Activated CD4-positive, alpha-beta T cell treated with anti-CD3 and anti-CD28 coated beads, Interleukin-2, amount 10 ng/mL, durations not matched to agents 24 days and 14 days (primary cell): ENCODE data around the gene FAM193A. TPM values are rescaled to one million over a fixed set of nuclear protein-coding genes. Genes with fewer than 3 reads are reported as not detected.
"Not testable (repeated sequence)": the region's sequence is repeated elsewhere in the genome, so short reads cannot be mapped to it uniquely, and the experiment has no call there.

Experiments
- DNase-seq: peaks from one replicate; pipeline ENCODE4 v3.0.0; 2022
- H3K27ac Mint-ChIP-seq: one replicate; pipeline ENCODE4 v1.8.0; 2022; ENCODE audit warnings: mild to moderate bottlenecking, mixed read lengths
- H3K27me3 Mint-ChIP-seq: one replicate; pipeline ENCODE4 v1.8.0; 2022; ENCODE audit warnings: mixed read lengths
- H3K36me3 Mint-ChIP-seq: one replicate; pipeline ENCODE4 v1.8.0; 2022; ENCODE audit warnings: low read depth, mild to moderate bottlenecking, mixed read lengths
- H3K4me1 Mint-ChIP-seq: one replicate; pipeline ENCODE4 v1.8.0; 2021; ENCODE audit warnings: mixed read lengths
- H3K4me3 Mint-ChIP-seq: one replicate; pipeline ENCODE4 v1.8.0; 2022; ENCODE audit warnings: mild to moderate bottlenecking, moderate library complexity, mixed read lengths
- H3K9me3 Mint-ChIP-seq: one replicate; pipeline ENCODE4 v1.8.0; 2021; ENCODE audit warnings: mixed read lengths
- intact Hi-C: fragments of 100-400 bp; cut with micrococcal nuclease; formaldehyde crosslinking; loops from one replicate; pipeline ENCODE4 v1.15.1; 2023
- total RNA-seq: library from RNA; stranded (reverse); gene quantifications from 2 replicates; pipeline ENCODE4 v1.2.3, GENCODE V29; 2022

Gene FAM193A
- total RNA-seq, 1 donor from 2014 or later = 29.5 TPM

- Mint-ChIP-seq H3K4me1 (peaks cover 54% of the 10 kb centered on the region), H3K4me3 (no peak overlapping the region), H3K27me3 (no peaks in the 10 kb centered on the region), H3K27ac (no peak overlapping the region), H3K9me3 (no peaks in the 10 kb centered on the region), H3K36me3 (peaks cover 26% of the 10 kb centered on the region)
- intact Hi-C loops = no loop called here
- DNase-seq = no peak
Measured at GRCh38 chr4:2595436-2595835, 59.0 kb downstream of the FAM193A start.

GRCh38 chr4:2595952-2596552 lies 59.6 kb downstream of the FAM193A start:
- H3K36me3 Mint-ChIP-seq = peaks cover 30% of the 10 kb centered on the region
- intact Hi-C loops = no loop called here
- no peaks in the 10 kb centered on the region for H3K27me3 Mint-ChIP-seq
- H3K4me1 Mint-ChIP-seq = peaks cover 52% of the 10 kb centered on the region
- H3K27ac Mint-ChIP-seq = peak overlapping the region; percentile 34
- no peak overlapping the region for H3K4me3 Mint-ChIP-seq
- H3K9me3 Mint-ChIP-seq = no peaks in the 10 kb centered on the region
- DNase-seq = no peak

GRCh38 chr4:2596611-2597010 lies 60.2 kb downstream of the FAM193A start:
- no peak for DNase-seq
- peak overlapping the region; percentile 34 for H3K27ac Mint-ChIP-seq
- H3K36me3 Mint-ChIP-seq = peaks cover 30% of the 10 kb centered on the region
- no peak overlapping the region for H3K4me3 Mint-ChIP-seq
- no peaks in the 10 kb centered on the region for H3K27me3 Mint-ChIP-seq
- peaks cover 48% of the 10 kb centered on the region for H3K4me1 Mint-ChIP-seq
- H3K9me3 Mint-ChIP-seq = no peaks in the 10 kb centered on the region
- intact Hi-C loops = no loop called here

- no peak for DNase-seq
Measured at GRCh38 chr4:2598511-2599303, 62.3 kb downstream of the FAM193A start.

GRCh38 chr4:2599304-2599654 lies 62.8 kb downstream of the FAM193A start:
- Mint-ChIP-seq H3K36me3 (peaks cover 32% of the 10 kb centered on the region), H3K27ac (peak overlapping the region; percentile 66), H3K9me3 (no peaks in the 10 kb centered on the region), H3K4me1 (peaks cover 41% of the 10 kb centered on the region), H3K4me3 (peak overlapping the region; percentile 28), H3K27me3 (no peaks in the 10 kb centered on the region)
- intact Hi-C loops = no loop called here
- no peak for DNase-seq

More at GRCh38 chr4:2598511-2599303, 62.3 kb downstream of the FAM193A start:
- Mint-ChIP-seq H3K27ac (peak overlapping the region; percentile 66), H3K36me3 (peaks cover 30% of the 10 kb centered on the region), H3K9me3 (no peaks in the 10 kb centered on the region), H3K4me1 (peaks cover 42% of the 10 kb centered on the region), H3K4me3 (peak overlapping the region; percentile 53), H3K27me3 (no peaks in the 10 kb centered on the region)
- intact Hi-C loops = no loop called here

GRCh38 chr4:2600878-2601277 lies 64.4 kb downstream of the FAM193A start:
- Mint-ChIP-seq H3K9me3 (no peaks in the 10 kb centered on the region), H3K4me1 (peaks cover 38% of the 10 kb centered on the region), H3K27ac (no peak overlapping the region), H3K27me3 (no peaks in the 10 kb centered on the region), H3K4me3 (no peak overlapping the region), H3K36me3 (peaks cover 34% of the 10 kb centered on the region)
- DNase-seq = no peak
- intact Hi-C loops = no loop called here

- H3K9me3 Mint-ChIP-seq = no peaks in the 10 kb centered on the region
- no peaks in the 10 kb centered on the region for H3K27me3 Mint-ChIP-seq
- intact Hi-C loops = no loop called here
- H3K27ac Mint-ChIP-seq = no peak overlapping the region
- H3K36me3 Mint-ChIP-seq = peaks cover 13% of the 10 kb centered on the region
- no peak overlapping the region for H3K4me3 Mint-ChIP-seq
- no peak for DNase-seq
- H3K4me1 Mint-ChIP-seq = peaks cover 12% of the 10 kb centered on the region
Measured at GRCh38 chr4:2604614-2605013, 68.2 kb downstream of the FAM193A start.

GRCh38 chr4:2606960-2607506 lies 70.6 kb downstream of the FAM193A start:
- Mint-ChIP-seq H3K4me3 (no peak overlapping the region), H3K36me3 (peaks cover 4% of the 10 kb centered on the region), H3K27me3 (no peaks in the 10 kb centered on the region), H3K9me3 (no peaks in the 10 kb centered on the region), H3K4me1 (peaks cover 3% of the 10 kb centered on the region), H3K27ac (no peak overlapping the region)
- no peak for DNase-seq
- intact Hi-C loops = no loop called here

- no peak overlapping the region for H3K4me3 Mint-ChIP-seq
- peaks cover 3% of the 10 kb centered on the region for H3K4me1 Mint-ChIP-seq
- DNase-seq = no peak
- H3K27me3 Mint-ChIP-seq = no peaks in the 10 kb centered on the region
- no peak overlapping the region for H3K27ac Mint-ChIP-seq
- no peaks in the 10 kb centered on the region for H3K9me3 Mint-ChIP-seq
- H3K36me3 Mint-ChIP-seq = peaks cover 4% of the 10 kb centered on the region
- intact Hi-C loops = no loop called here
Measured at GRCh38 chr4:2607822-2608221, 71.4 kb downstream of the FAM193A start.

- intact Hi-C loops = no loop called here
- no peak overlapping the region for H3K27ac Mint-ChIP-seq
- no peak overlapping the region for H3K4me3 Mint-ChIP-seq
- peaks cover 4% of the 10 kb centered on the region for H3K36me3 Mint-ChIP-seq
- no peak for DNase-seq
- H3K4me1 Mint-ChIP-seq = peaks cover 3% of the 10 kb centered on the region
- no peaks in the 10 kb centered on the region for H3K27me3 Mint-ChIP-seq
- no peaks in the 10 kb centered on the region for H3K9me3 Mint-ChIP-seq
Measured at GRCh38 chr4:2608291-2608690, 71.8 kb downstream of the FAM193A start.

- no peaks in the 10 kb centered on the region for H3K9me3 Mint-ChIP-seq
- no peak for DNase-seq
- peaks cover 13% of the 10 kb centered on the region for H3K4me1 Mint-ChIP-seq
- no peak overlapping the region for H3K27ac Mint-ChIP-seq
- no peaks in the 10 kb centered on the region for H3K27me3 Mint-ChIP-seq
- intact Hi-C loops = no loop called here
- no peak overlapping the region for H3K4me3 Mint-ChIP-seq
- H3K36me3 Mint-ChIP-seq = no peaks in the 10 kb centered on the region
Measured at GRCh38 chr4:2615821-2616220, 79.4 kb downstream of the FAM193A start.

GRCh38 chr4:2617955-2618354 lies 81.5 kb downstream of the FAM193A start:
- intact Hi-C loops = no loop called here
- no peaks in the 10 kb centered on the region for H3K36me3 Mint-ChIP-seq
- H3K9me3 Mint-ChIP-seq = no peaks in the 10 kb centered on the region
- peaks cover 17% of the 10 kb centered on the region for H3K4me1 Mint-ChIP-seq
- DNase-seq = no peak
- no peak overlapping the region for H3K27ac Mint-ChIP-seq
- no peak overlapping the region for H3K4me3 Mint-ChIP-seq
- H3K27me3 Mint-ChIP-seq = no peaks in the 10 kb centered on the region

- H3K27ac Mint-ChIP-seq, H3K4me3 Mint-ChIP-seq, DNase-seq, H3K9me3 Mint-ChIP-seq, H3K36me3 Mint-ChIP-seq, intact Hi-C loops, H3K27me3 Mint-ChIP-seq: not testable (repeated sequence)
- peaks cover 17% of the 10 kb centered on the region for H3K4me1 Mint-ChIP-seq
Measured at GRCh38 chr4:2618729-2619128, 82.3 kb downstream of the FAM193A start.

GRCh38 chr4:2619459-2619858 lies 83.0 kb downstream of the FAM193A start:
- Mint-ChIP-seq H3K9me3 (no peaks in the 10 kb centered on the region), H3K36me3 (no peaks in the 10 kb centered on the region), H3K4me3 (no peak overlapping the region), H3K27ac (no peak overlapping the region), H3K4me1 (peaks cover 16% of the 10 kb centered on the region), H3K27me3 (no peaks in the 10 kb centered on the region)
- intact Hi-C loops = no loop called here
- DNase-seq = no peak
